ENCODE results near the gene TMED10. TPM values are rescaled to one million over a fixed set of nuclear protein-coding genes. Genes with fewer than 3 reads are reported as not detected.

Gene TMED10
- total and polyA plus RNA-seq, 5 experiments from 2014 or later, result 130 to 318 (median 219) TPM

- no peak overlapping the region for H3K4me3 Mint-ChIP-seq
- POLR2A ChIA-PET, result interaction anchor here (0.9 kb wide), 1 partner anchor 71 kb away, joined by 3 read pairs; no protein-coding TSS in a partner anchor
These were observed 29.8 kb upstream of the TMED10 start for GRCh38 chr14:75206190-75206589.

GRCh38 chr14:75205591-75205990 is 29.2 kb upstream of the TMED10 start:
- DNase-seq (no peak), ATAC-seq (no peak)
- H3K4me1 Mint-ChIP-seq, result peaks cover 0 to 15% (median 10%) of the 10 kb centered on the region in 4 donors
- H3K27me3 Mint-ChIP-seq, result no peaks in the 10 kb centered on the region
- POLR2A ChIA-PET, result interaction anchor here (0.9 kb wide), 1 partner anchor 71 kb away, joined by 3 read pairs; no protein-coding TSS in a partner anchor
- no peaks in the 10 kb centered on the region for H3K36me3 Mint-ChIP-seq
- peak overlapping the region in 3 of 10 donors; percentile 14 to 33 (median 31) for H3K27ac Mint-ChIP-seq
- no peak overlapping the region for H3K4me3 Mint-ChIP-seq
- H3K9me3 Mint-ChIP-seq, result no peaks in the 10 kb centered on the region

More at GRCh38 chr14:75206190-75206589, 29.8 kb upstream of the TMED10 start:
- ATAC-seq (no peak), DNase-seq (no peak)
- no peaks in the 10 kb centered on the region for H3K9me3 Mint-ChIP-seq
- H3K27ac Mint-ChIP-seq, result no peak overlapping the region
- no peaks in the 10 kb centered on the region for H3K36me3 Mint-ChIP-seq
- H3K4me1 Mint-ChIP-seq, result peaks cover 0 to 15% (median 10%) of the 10 kb centered on the region in 4 donors
- no peaks in the 10 kb centered on the region for H3K27me3 Mint-ChIP-seq

DNA sequence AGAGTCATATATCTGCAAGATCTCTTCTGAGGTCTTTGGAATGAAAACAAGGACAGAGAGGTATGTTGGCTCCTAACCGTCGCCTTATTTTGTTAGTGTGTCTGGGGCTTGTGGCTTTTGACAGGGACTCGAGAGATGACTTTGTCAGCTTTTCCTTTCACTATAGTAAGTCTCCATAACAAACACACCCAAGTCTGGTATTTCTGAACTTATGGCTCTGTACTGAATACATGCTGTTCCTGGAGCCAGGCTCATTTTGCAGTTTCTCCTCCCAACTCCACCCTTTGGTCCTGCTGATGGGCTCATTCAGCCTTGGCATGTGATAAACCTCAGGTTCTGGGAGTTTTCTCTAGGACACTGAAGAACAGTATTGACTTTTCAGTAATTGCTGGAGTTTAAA is 27.7 kb upstream of the TMED10 start:
- Mint-ChIP-seq H3K27ac (peak overlapping the region in 2 of 10 donors; percentile 7 to 45), H3K4me1 (peaks cover 0 to 15% (median 10%) of the 10 kb centered on the region in 4 donors), H3K27me3 (peaks cover 0 to 2% (median 0%) of the 10 kb centered on the region in 5 donors), H3K36me3 (no peaks in the 10 kb centered on the region), H3K9me3 (no peaks in the 10 kb centered on the region), H3K4me3 (no peak overlapping the region)
- DNase-seq (no peak), ATAC-seq (no peak)
- POLR2A ChIA-PET, result no interaction called here

GRCh38 chr14:75202657-75203056 is 26.2 kb upstream of the TMED10 start:
- Mint-ChIP-seq H3K4me3 (no peak overlapping the region), H3K9me3 (no peaks in the 10 kb centered on the region), H3K27ac (no peak overlapping the region), H3K4me1 (peaks cover 0 to 17% (median 11%) of the 10 kb centered on the region in 4 donors), H3K36me3 (no peaks in the 10 kb centered on the region), H3K27me3 (peaks cover 0 to 2% (median 0%) of the 10 kb centered on the region in 5 donors)
- no peak for DNase-seq
- POLR2A ChIA-PET, result no interaction called here
- ATAC-seq, result no peak

DNA sequence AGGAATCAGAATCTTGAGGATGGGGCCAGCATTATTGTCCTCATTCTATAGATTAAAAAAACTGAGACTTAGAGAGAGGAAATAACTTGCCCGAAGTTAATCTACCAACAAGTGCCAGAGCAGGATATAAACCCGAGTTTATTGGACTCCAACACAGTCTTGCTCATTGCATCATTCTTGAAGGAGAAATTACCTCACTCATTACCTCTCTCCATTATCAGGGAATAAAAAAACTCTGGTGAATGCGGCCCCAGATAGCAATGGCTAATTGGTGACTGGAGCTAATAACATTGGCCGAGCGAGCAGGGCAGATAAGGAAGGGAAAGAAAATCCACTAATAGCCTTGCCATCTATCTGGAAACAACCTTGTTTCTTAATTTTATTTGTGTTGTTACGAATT is 24.7 kb upstream of the TMED10 start:
- ATAC-seq (no peak), DNase-seq (no peak)
- no peaks in the 10 kb centered on the region for H3K9me3 Mint-ChIP-seq
- peaks cover 0 to 21% (median 6%) of the 10 kb centered on the region in 4 donors for H3K4me1 Mint-ChIP-seq
- POLR2A ChIA-PET, result no interaction called here
- no peaks in the 10 kb centered on the region for H3K36me3 Mint-ChIP-seq
- no peak overlapping the region for H3K4me3 Mint-ChIP-seq
- H3K27ac Mint-ChIP-seq, result peak overlapping the region in 1 of 10 donors; percentile 2
- peaks cover 0 to 2% (median 0%) of the 10 kb centered on the region in 5 donors for H3K27me3 Mint-ChIP-seq

- no peak for DNase-seq
- H3K9me3 Mint-ChIP-seq, result no peaks in the 10 kb centered on the region
- no peak for ATAC-seq
- peaks cover 0 to 2% (median 0%) of the 10 kb centered on the region in 5 donors for H3K27me3 Mint-ChIP-seq
- no peak overlapping the region for H3K4me3 Mint-ChIP-seq
- H3K4me1 Mint-ChIP-seq, result peaks cover 0 to 17% (median 1%) of the 10 kb centered on the region in 4 donors
- peak overlapping the region in 3 of 10 donors; percentile 9 to 64 (median 45) for H3K27ac Mint-ChIP-seq
- no peaks in the 10 kb centered on the region for H3K36me3 Mint-ChIP-seq
- POLR2A ChIA-PET, result interaction anchor here (0.6 kb wide), 1 partner anchor 302 kb away, joined by 3 read pairs; no protein-coding TSS in a partner anchor
These were observed 24.0 kb upstream of the TMED10 start for GRCh38 chr14:75200451-75200850.

- Mint-ChIP-seq H3K4me3 (no peak overlapping the region), H3K9me3 (no peaks in the 10 kb centered on the region), H3K4me1 (peaks cover 0 to 15% (median 0%) of the 10 kb centered on the region in 4 donors), H3K27ac (no peak overlapping the region), H3K36me3 (no peaks in the 10 kb centered on the region), H3K27me3 (peaks cover 0 to 2% (median 0%) of the 10 kb centered on the region in 5 donors)
- ATAC-seq (no peak), DNase-seq (no peak)
- POLR2A ChIA-PET, result no interaction called here
These were observed 22.0 kb upstream of the TMED10 start for GRCh38 chr14:75198291-75198933.

DNA sequence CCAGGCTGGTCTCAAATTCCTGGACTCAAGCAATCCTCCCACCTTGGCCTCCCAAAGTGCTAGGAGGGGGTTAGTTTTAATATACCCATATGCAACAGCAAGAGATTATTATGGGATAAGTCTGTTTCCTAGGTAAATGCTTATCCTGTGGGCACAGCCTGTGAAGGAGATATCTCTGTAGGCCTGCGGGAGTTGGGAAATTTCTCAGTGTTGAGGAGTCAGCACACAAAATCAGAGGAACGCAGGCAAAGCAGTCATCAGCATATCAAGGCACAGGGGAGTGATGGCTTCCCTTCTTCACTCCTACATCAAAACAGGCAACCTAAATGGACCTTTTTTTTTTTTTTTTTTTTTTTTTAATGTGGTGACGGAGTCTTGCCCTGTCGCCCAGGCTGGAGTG is 20.9 kb upstream of the TMED10 start:
- no peak for ATAC-seq
- Mint-ChIP-seq H3K36me3 (no peaks in the 10 kb centered on the region), H3K27me3 (peaks cover 0 to 2% (median 0%) of the 10 kb centered on the region in 5 donors), H3K4me3 (no peak overlapping the region), H3K4me1 (peaks cover 0 to 15% (median 0%) of the 10 kb centered on the region in 4 donors), H3K9me3 (no peaks in the 10 kb centered on the region), H3K27ac (no peak overlapping the region)
- POLR2A ChIA-PET, result no interaction called here
- no peak for DNase-seq

GRCh38 chr14:75196468-75196867 is 20.1 kb upstream of the TMED10 start:
- POLR2A ChIA-PET, result no interaction called here
- no peak for ATAC-seq
- H3K36me3 Mint-ChIP-seq, result no peaks in the 10 kb centered on the region
- H3K4me3 Mint-ChIP-seq, result no peak overlapping the region
- H3K9me3 Mint-ChIP-seq, result no peaks in the 10 kb centered on the region
- peaks cover 0 to 15% (median 0%) of the 10 kb centered on the region in 4 donors for H3K4me1 Mint-ChIP-seq
- DNase-seq, result no peak
- peak overlapping the region in 3 of 10 donors; percentile 11 to 70 (median 28) for H3K27ac Mint-ChIP-seq
- peaks cover 0 to 2% (median 0%) of the 10 kb centered on the region in 5 donors for H3K27me3 Mint-ChIP-seq

GRCh38 chr14:75196064-75196463 is 19.7 kb upstream of the TMED10 start:
- ATAC-seq (no peak), DNase-seq (no peak)
- Mint-ChIP-seq H3K4me1 (peaks cover 0 to 15% (median 0%) of the 10 kb centered on the region in 4 donors), H3K27me3 (peaks cover 0 to 2% (median 0%) of the 10 kb centered on the region in 5 donors), H3K4me3 (no peak overlapping the region), H3K27ac (peak overlapping the region in 2 of 10 donors; percentile 28 to 70), H3K9me3 (no peaks in the 10 kb centered on the region), H3K36me3 (no peaks in the 10 kb centered on the region)
- POLR2A ChIA-PET, result no interaction called here

- Mint-ChIP-seq H3K4me3 (no peak overlapping the region), H3K36me3 (no peaks in the 10 kb centered on the region), H3K27me3 (peaks cover 0 to 3% (median 0%) of the 10 kb centered on the region in 5 donors), H3K27ac (no peak overlapping the region), H3K4me1 (peaks cover 0 to 18% (median under 1%) of the 10 kb centered on the region in 4 donors), H3K9me3 (no peaks in the 10 kb centered on the region)
- ATAC-seq (no peak), DNase-seq (no peak)
- POLR2A ChIA-PET, result no interaction called here
These were observed 14.7 kb upstream of the TMED10 start for GRCh38 chr14:75191100-75191499.

DNA sequence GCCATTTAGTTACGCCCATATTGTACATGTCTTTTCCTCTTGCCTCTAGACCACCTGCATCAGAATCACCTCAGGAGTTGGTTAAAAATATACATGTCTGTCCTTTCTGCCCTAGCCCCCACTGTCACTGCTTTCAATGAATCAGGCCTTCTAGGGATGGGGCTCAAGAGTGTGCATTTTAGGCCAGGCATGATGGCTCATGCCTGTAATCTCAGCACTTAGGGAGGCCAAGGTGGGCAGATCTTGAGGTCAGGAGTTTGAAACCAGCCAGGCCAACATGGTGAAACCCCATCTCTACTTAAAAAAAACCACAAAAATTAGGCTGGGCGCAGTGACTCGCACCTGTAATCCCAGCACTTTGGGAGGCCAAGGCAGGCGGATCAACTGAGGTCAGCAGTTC is 13.6 kb upstream of the TMED10 start:
- POLR2A ChIA-PET, result interaction anchor here (0.7 kb wide), 1 partner anchor 501 kb away, joined by 4 read pairs; no protein-coding TSS in a partner anchor
- no peak for DNase-seq
- peaks cover 0 to 3% (median 0%) of the 10 kb centered on the region in 5 donors for H3K27me3 Mint-ChIP-seq
- no peak for ATAC-seq
- H3K36me3 Mint-ChIP-seq, result no peaks in the 10 kb centered on the region
- H3K27ac Mint-ChIP-seq, result no peak overlapping the region
- H3K4me3 Mint-ChIP-seq, result no peak overlapping the region
- H3K4me1 Mint-ChIP-seq, result peaks cover 0 to 17% (median under 1%) of the 10 kb centered on the region in 4 donors
- H3K9me3 Mint-ChIP-seq, result no peaks in the 10 kb centered on the region

- Mint-ChIP-seq H3K4me1 (peaks cover 0 to 17% (median under 1%) of the 10 kb centered on the region in 4 donors), H3K36me3 (no peaks in the 10 kb centered on the region), H3K4me3 (no peak overlapping the region), H3K9me3 (no peaks in the 10 kb centered on the region), H3K27me3 (peaks cover 0 to 3% (median 0%) of the 10 kb centered on the region in 5 donors), H3K27ac (peak overlapping the region in 2 of 10 donors; percentile 72 to 80)
- DNase-seq (peak in 1 of 10 donors; percentile 27), ATAC-seq (no peak)
- POLR2A ChIA-PET, result no interaction called here
These were observed 12.3 kb upstream of the TMED10 start for GRCh38 chr14:75188520-75189268.
